ENCODE results near the gene GSS.

DNA sequence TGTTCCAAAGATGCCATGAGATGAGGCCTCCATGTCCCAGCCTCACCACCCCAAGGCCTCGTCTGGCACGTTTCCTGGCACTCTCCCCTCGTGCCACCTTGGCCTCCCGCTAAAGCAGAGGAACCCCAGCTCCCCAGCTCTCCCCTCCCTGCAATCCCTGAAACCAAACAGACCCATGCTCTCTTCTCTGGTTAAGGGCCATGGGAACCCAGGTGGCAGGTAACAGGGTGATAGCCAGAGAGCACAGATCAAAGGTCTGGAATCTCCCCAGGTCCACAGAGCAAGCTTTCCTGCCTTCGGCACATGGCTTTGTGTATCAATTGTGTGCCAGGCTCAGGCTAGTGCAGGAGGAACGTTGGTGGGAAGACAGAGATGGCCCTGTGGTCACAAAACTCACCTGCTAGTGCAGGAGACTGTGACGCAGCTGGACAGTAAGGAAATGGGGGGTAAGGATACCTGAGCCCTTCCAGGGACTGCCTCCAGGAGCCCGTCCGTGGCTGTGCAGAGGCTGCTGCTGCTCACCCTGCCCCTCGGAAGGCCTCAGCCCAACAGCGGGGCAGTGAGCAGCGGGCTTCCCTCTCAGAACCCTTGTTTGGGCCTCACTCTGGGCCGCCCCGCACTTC, 39.0 kb upstream of the GSS start:
- TF ChIP-seq POLR2A (IDR thresholded peaks at IDR 0.05; ENCODE audit: low read length) (no peak), GATA1 (IDR thresholded peaks at IDR 0.05; ENCODE audit: low read depth, low read length) (no peak)

Data from erythroblast (primary cell).